Measurements from ENCODE around the gene ATE1.

DNA sequence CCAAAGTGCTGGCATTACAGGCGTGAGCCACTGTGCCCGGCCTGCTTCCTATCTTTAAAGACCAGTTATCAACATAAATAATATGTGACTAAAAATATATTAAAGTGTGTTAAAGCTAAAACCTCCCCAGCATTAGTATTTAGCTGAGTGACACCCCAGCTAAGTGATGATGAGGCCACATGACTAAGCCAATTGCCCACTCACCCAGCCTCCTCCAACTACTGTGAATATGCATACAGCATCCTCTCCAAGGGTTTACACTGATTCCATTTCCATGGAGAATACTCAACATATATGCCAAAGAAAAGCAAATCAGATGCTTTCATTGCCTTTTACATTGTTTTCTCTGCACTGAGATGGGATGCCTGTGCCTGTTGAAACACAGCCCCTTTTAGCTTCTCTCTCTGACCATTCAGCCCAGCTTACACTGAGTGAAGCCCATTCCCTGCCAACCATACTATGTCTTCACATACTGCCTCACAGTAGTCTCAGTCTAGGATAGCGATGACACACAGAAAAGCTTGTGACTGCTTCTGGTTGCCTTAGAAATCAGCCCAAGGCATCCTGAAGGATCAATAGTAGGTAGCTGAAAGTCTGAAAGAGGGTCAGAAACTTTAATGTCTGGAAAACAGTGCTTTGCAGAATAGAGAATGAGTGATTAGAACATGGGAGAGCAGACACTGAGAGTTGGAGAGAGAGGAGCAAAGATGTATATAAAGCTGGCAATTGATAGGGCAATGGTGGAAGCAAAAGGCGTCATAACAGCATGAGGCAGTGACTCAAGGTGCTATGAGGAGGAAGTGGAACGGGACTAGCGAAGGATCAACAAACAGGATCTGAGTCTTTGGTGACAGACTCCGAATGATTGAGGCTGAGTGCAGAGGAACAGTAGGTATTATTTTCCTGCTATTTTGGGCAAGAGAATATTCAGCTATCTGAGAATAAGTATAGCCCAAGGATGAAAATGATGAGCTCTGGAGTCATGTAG lies 19.8 kb upstream of the ATE1 start:
- TF ChIP-seq CTCF (IDR thresholded peaks at IDR 0.05; ENCODE audit: insufficient read depth, low read depth, low read length) (no peak), EZH2 (IDR thresholded peaks at IDR 0.05; ENCODE audit: insufficient read depth, low read length) (no peak)
